Measurements from ENCODE around the gene TAP1. TPM values are rescaled to one million over a fixed set of nuclear protein-coding genes. Genes with fewer than 3 reads are reported as not detected.
A peak's percentile ranks its signal among the peaks of the same experiment; 100 is the strongest.

TAP1 gene
- polyA plus RNA-seq, 2 of the 4 experiments (the other 2 are of a cell fraction) = 19.0 to 21.2 TPM

- POLR2A ChIA-PET = interaction anchor here (0.8 to 2.2 kb wide), 7 partner anchors 16 to 134 kb away, joined by 4 to 30 read pairs (median 12); partner anchors contain the start of genes BRD2, PSMB9 and TAP1
- H3K4me1 ChIP-seq = peaks cover 5% of the 10 kb centered on the region; the same call in 1 of the 3 replicates
- DNase-seq (ENCODE audit: low read depth in 1 of 2, low spot score in 1 of 2) = no peak
- peak overlapping the region; percentile 98 for H3K4me2 ChIP-seq
- H3K27ac ChIP-seq = peak overlapping the region; percentile 83 to 90
- CTCF ChIA-PET = interaction anchor here (0.9 to 10.9 kb wide), 19 partner anchors 10 to 337 kb away, joined by 3 to 253 read pairs (median 11); partner anchors contain the start of genes HLA-DMA, PSMB9 and TAP1
- WGBS (ENCODE audit: missing lambda C conversion rate) = 50% methylated on average over 7 of the region's 12 CpGs
- peak overlapping the region; percentile 74 for H3K4me3 ChIP-seq
- no peak for TF ChIP-seq RNF2 (IDR thresholded peaks at IDR 0.05; ENCODE audit: borderline replicate concordance, low read depth)
- TF ChIP-seq, protein P1, sequence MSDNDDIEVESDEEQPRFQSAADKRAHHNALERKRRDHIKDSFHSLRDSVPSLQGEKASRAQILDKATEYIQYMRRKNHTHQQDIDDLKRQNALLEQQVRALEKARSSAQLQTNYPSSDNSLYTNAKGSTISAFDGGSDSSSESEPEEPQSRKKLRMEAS (IDR thresholded peaks at IDR 0.05) = no peak
- H3K9me3 ChIP-seq = no peaks in the 10 kb centered on the region
- ATAC-seq = peak in 1 of 2 experiments; percentile 6; a peak in 4 of 6 replicates
- FAIRE-seq = no peak
Observed at GRCh38 chr6:32837651-32838113, 15.8 kb downstream of the TAP1 start.

DNA sequence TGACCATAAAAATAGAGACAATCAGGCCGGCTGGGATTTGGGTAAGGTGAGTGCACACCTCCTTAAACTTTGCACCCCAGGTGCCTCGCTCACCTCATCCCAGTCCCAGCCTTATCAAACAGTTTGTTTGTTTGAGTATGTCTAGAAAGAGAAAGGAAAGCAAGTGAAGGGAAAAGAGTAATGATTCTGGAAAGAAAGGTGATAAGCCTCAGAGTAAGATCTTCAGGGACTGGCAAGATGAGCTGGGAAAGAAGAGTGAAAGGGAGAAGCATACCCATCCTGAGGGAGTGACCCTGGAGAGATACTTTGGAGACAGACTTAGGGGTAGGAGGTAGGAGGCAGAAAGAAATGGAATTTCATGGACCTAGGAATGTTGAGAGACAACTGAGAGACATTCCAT, 16.6 kb downstream of the TAP1 start:
- TF ChIP-seq TFCP2L1 (CRISPR knock-in tag; IDR thresholded peaks at IDR 0.05) (no peak), BHLHE40 (IDR thresholded peaks at IDR 0.05; ENCODE audit: low read depth, low read length) (no peak), HOXA7 (CRISPR knock-in tag; IDR thresholded peaks at IDR 0.05) (no peak), ZSCAN20 (CRISPR knock-in tag; IDR thresholded peaks at IDR 0.05) (no peak), ZC3H11A (IDR thresholded peaks at IDR 0.05) (no peak), CBX8 (IDR thresholded peaks at IDR 0.05) (no peak), MYC (IDR thresholded peaks at IDR 0.05; ENCODE audit: borderline replicate concordance, low read length) (no peak), JUN (IDR thresholded peaks at IDR 0.05) (no peak), CTCF (IDR thresholded peaks at IDR 0.05) (no peak), CBX2 (IDR thresholded peaks at IDR 0.05; ENCODE audit: borderline replicate concordance, low read depth) (no peak), SREBF2 (IDR thresholded peaks at IDR 0.05) (no peak), ATOH8 (CRISPR knock-in tag; IDR thresholded peaks at IDR 0.05; ENCODE audit: low read depth) (no peak), EHMT2 (IDR thresholded peaks at IDR 0.05; ENCODE audit: low read depth) (no peak), HEYL (CRISPR knock-in tag; IDR thresholded peaks at IDR 0.05) (no peak)
- WGBS (ENCODE audit: missing lambda C conversion rate) = 71% methylated on average over 2 of the region's 2 CpGs
- Histone ChIP-seq H3K4me3 (no peak overlapping the region), H3K4me1 (peaks cover 5% of the 10 kb centered on the region; the same call in 1 of the 3 replicates), H3K4me2 (peak overlapping the region; percentile 98; the same call in 1 of the 3 replicates), H3K27ac (no peak overlapping the region), H3K9me3 (no peaks in the 10 kb centered on the region)
- no peak for DNase-seq (ENCODE audit: low read depth in 1 of 2, low spot score in 1 of 2)
- ATAC-seq = no peak
- POLR2A ChIA-PET = no interaction called here
- FAIRE-seq = no peak
- CTCF ChIA-PET = interaction anchor here (4.8 to 10.9 kb wide), 3 partner anchors 9 to 32 kb away, joined by 69 to 253 read pairs (median 225); partner anchors contain the start of genes PSMB9 and TAP1

DNA sequence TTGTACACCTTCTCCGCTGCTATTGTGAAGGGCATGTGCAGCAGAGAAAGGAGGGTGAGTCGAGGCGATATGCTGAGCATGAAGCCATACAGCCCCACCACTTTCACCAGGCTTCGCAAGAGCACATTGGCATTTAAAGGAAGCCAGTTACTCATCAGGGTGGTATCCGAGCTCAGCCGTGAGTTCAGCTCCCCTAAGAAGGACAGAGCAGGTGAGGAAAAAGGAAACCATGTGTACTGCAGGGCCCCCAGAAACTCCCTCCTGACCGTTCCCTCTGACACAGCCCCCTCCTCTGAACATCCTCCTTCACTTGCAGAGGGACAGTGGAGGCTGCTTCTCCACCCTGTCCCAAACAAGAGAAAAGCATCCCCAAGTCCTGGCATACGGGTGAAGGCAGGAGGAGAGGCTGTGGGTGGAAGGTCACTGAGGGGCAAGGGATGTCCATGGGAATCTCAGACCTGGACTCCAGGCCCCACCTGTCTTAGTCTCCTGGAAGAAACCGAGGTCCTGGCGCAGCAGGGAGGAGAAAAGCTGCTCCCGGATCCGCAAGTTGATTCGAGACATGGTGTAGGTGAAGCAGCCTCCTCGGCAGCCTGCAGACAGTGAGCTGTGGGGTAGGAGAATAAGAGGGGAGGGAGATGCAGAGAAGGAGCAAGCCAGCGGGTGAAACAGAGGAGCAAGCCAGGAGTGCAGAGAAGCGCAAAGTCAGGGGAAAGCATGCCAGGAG, 18.2 kb downstream of the TAP1 start:
- no peak overlapping the region for H3K4me2 ChIP-seq
- no peak for DNase-seq (ENCODE audit: low read depth in 1 of 2, low spot score in 1 of 2)
- H3K4me3 ChIP-seq = no peak overlapping the region
- FAIRE-seq = no peak
- ATAC-seq = no peak
- WGBS (ENCODE audit: missing lambda C conversion rate) = 87% methylated on average over 15 of the region's 16 CpGs
- ChIA-PET CTCF (interaction anchor here (1.3 kb wide), 1 partner anchor 18 kb away, joined by 5 read pairs; the partner anchor contains the start of genes PSMB9 and TAP1), POLR2A (no interaction called here)
- TF ChIP-seq CTCF (IDR thresholded peaks at IDR 0.05) (no peak), PHF8 (IDR thresholded peaks at IDR 0.05; ENCODE audit: borderline replicate concordance, low read depth) (no peak), JUN (IDR thresholded peaks at IDR 0.05) (no peak), BHLHE40 (IDR thresholded peaks at IDR 0.05; ENCODE audit: low read depth, low read length) (no peak), PBX3 (IDR thresholded peaks at IDR 0.05) (no peak), ELK1 (IDR thresholded peaks at IDR 0.05; ENCODE audit: low read depth, low read length) (no peak), RFX5 (IDR thresholded peaks at IDR 0.05) (no peak)
- no peak overlapping the region for H3K27ac ChIP-seq
- peaks cover 5% of the 10 kb centered on the region; the same call in 1 of the 3 replicates for H3K4me1 ChIP-seq
- no peaks in the 10 kb centered on the region for H3K9me3 ChIP-seq

Measured in A549 (cell line).